Heart left ventricle (tissue), 16 donors: Measurements from ENCODE around the gene NSD1. TPM values are rescaled to one million over a fixed set of nuclear protein-coding genes. Genes with fewer than 3 reads are reported as not detected.
A peak's percentile ranks its signal among the peaks of the same experiment; 100 is the strongest.

ENCODE experiments used
- ATAC-seq, 4 donors: fragments of 200-7000 bp; cut with Tn5 transposase; one replicate each; pipeline ENCODE4 v1.9.1; 2020 to 2022; ENCODE audit warnings: moderate library complexity in 4 of 4, mild to moderate bottlenecking in 3 of 4, moderate number of reproducible peaks in 1 of 4
- DNase-seq, 5 donors: peaks; one replicate each; pipeline ENCODE4 v3.0.0-alpha.2; 2020
- H3K27ac ChIP-seq, 12 donors: fragments of 200-600 bp; sonication (generic) in 4 of 12; one replicate each; pipeline versions ENCODE4 v1.5.0 to v1.8.0; 2016 to 2022; ENCODE audit warnings: mild to moderate bottlenecking in 2 of 12
- H3K27me3 ChIP-seq, 9 donors: fragments of 200-600 bp; sonication (generic) in 2 of 9; one replicate each; pipeline versions ENCODE4 v1.5.1 to v1.8.0; 2016 to 2022; ENCODE audit warnings: mild to moderate bottlenecking in 3 of 9
- H3K36me3 ChIP-seq, 9 donors: fragments of 200-600 bp; sonication (generic) in 2 of 9; one replicate each; pipeline versions ENCODE4 v1.5.0 to v1.8.0; 2018 to 2022; ENCODE audit warnings: mild to moderate bottlenecking in 2 of 9
- H3K4me1 ChIP-seq, 12 donors: fragments of 200-600 bp; sonication (generic) in 4 of 12; one replicate each; pipeline versions ENCODE4 v1.5.0 to v1.8.0; 2016 to 2022; ENCODE audit warnings: mild to moderate bottlenecking in 3 of 12
- H3K4me3 ChIP-seq, 12 donors: fragments of 200-600 bp; sonication (generic) in 4 of 12; one replicate each; pipeline versions ENCODE4 v1.5.0 to v1.8.0; 2017 to 2022; ENCODE audit warnings: mild to moderate bottlenecking in 9 of 12, moderate library complexity in 4 of 12
- H3K9me3 ChIP-seq, 12 donors: fragments of 200-600 bp; sonication (generic) in 4 of 12; one replicate each; pipeline versions ENCODE4 v1.5.0 to v1.8.0; 2016 to 2022; ENCODE audit warnings: mild to moderate bottlenecking in 1 of 12
- POLR2A ChIP-seq, 2 donors: fragments of 450-650 bp; IDR thresholded peaks; one replicate each; pipeline ENCODE4 v1.6.1; 2017; ENCODE audit warnings: antibody characterized with exemption in 2 of 2, mild to moderate bottlenecking in 2 of 2, moderate library complexity in 2 of 2
- WGBS, 4 donors: extraction: QIAGEN DNeasy Blood & Tissue Kit in 2 of 4; methylation state at CpG; one replicate each; pipeline versions ENCODE4 v1.1.5 to v1.1.7; 2013 to 2018; 5-methylcytosine and 5-hydroxymethylcytosine counted together
- intact Hi-C, 10 donors: fragments of 100-400 bp; cut with DNase I; formaldehyde crosslinking; loops; one replicate each; pipeline versions ENCODE4 v1.11.1 to v1.14.2; 2022
- polyA plus RNA-seq, 2 donors: library from polyadenylated mRNA; stranded (reverse); fragments of 200-250 nt; gene quantifications; one replicate each; pipeline ENCODE4 v1.2.3, GENCODE V29; 2013
- total RNA-seq, 9 donors: library from RNA; depleted of rRNA in 2 of 9; stranded (reverse); fragments of >200 nt in 2 of 9; fragmentation: NEBNext Ultra II Directional in 3 of 9; extraction: Animal tissue kit (Norgen Biotek cat#: 25700) in 3 of 9; gene quantifications; one replicate each; pipeline versions ENCODE4 v1.1.0 to v1.2.4, GENCODE V29; 2016 to 2023
- TF ChIP-seq, protein P1 (sequence below), 12 donors: fragments of 200-600 bp; sonication (generic) in 4 of 12; IDR thresholded peaks; one replicate each; pipeline versions ENCODE4 v1.5.0 to v1.8.0; 2018 to 2022; ENCODE audit warnings: antibody characterized with exemption in 12 of 12, mild to moderate bottlenecking in 5 of 12
- donor health status: ischemic (EF 13 %, LVEDD 7.1; RV severe dilation, severe dysfunction).
- donor health status: healthy with polysubstance abuse.
- donor health status: DM: no; HTN: yes; CAD: no.
- donor health status: DM: no; HTN: no; CAD: no.
- donor health status: ischemic (EF 25% LVEDD 6.9; RV normal size, moderate dysfunction).
- donor health status: ischemic (EF 25% LVEDD 5.7; RV mildly dilated, moderate dysfunction).
- donor health status: healthy.
- donor health status: DM: yes; HTN: yes; CAD: no.
- donor health status: ischemic (EF 35%, LVEDD 5.7; RV mildly dilated, moderate dysfunction).
- donor health status: nonischemic (EF 11% LVEDD 7.7; RV severe dilation, severe dysfunction).
- donor health status: DM: yes; HTN: yes; CAD: no.
- donor health status: PGD.
- donor health status: ischemic (EF 29% LVEDD 5.4; RV normal size, mild dysfunction).
- donor health status: nonischemic (EF 23%, LVEDD 6.1; RV moderate dilation, normal function).

The NSD1 gene
- total and polyA plus RNA-seq, 11 donors, result 10.9 to 64.6 (median 43.9) TPM

- 80 to 83% (median 81%) methylated on average over 3 of the region's 3 CpGs for WGBS, 4 donors
- Histone ChIP-seq H3K4me1 (peaks cover 0 to 16% (median 5%) of the 10 kb centered on the region in 12 donors), H3K9me3 (no peaks in the 10 kb centered on the region), H3K36me3 (peaks cover 0 to 34% (median 28%) of the 10 kb centered on the region in 9 donors), H3K27me3 (no peaks in the 10 kb centered on the region), H3K27ac (no peak overlapping the region), H3K4me3 (no peak overlapping the region)
- ATAC-seq (no peak), DNase-seq (no peak)
- intact Hi-C loops, result no loop called here
- TF ChIP-seq, protein P1, sequence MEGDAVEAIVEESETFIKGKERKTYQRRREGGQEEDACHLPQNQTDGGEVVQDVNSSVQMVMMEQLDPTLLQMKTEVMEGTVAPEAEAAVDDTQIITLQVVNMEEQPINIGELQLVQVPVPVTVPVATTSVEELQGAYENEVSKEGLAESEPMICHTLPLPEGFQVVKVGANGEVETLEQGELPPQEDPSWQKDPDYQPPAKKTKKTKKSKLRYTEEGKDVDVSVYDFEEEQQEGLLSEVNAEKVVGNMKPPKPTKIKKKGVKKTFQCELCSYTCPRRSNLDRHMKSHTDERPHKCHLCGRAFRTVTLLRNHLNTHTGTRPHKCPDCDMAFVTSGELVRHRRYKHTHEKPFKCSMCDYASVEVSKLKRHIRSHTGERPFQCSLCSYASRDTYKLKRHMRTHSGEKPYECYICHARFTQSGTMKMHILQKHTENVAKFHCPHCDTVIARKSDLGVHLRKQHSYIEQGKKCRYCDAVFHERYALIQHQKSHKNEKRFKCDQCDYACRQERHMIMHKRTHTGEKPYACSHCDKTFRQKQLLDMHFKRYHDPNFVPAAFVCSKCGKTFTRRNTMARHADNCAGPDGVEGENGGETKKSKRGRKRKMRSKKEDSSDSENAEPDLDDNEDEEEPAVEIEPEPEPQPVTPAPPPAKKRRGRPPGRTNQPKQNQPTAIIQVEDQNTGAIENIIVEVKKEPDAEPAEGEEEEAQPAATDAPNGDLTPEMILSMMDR (IDR thresholded peaks at IDR 0.05), result no peak
- no peak for TF ChIP-seq POLR2A (IDR thresholded peaks at IDR 0.05)
Measured at GRCh38 chr5:177188775-177189174, 55.2 kb downstream of the NSD1 start.

DNA sequence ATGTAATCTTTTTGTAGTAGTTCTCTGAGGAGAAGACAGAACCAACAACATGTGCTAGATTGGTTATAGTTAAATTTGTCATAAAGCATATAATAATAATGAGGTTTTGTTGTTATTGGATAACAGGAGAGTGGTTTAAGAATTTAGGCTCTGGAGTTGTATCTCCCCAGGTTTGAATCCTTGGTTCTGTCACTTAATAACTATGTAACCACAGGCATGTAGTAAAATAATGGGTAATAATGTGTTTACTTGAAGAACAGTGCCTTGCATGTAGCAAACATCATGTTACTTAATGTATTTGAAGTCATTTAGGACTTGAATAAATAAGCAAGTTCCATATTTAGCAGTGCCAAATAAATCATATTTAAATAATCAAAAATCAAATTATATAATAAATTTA is 55.8 kb downstream of the NSD1 start:
- TF ChIP-seq POLR2A (IDR thresholded peaks at IDR 0.05), result no peak
- TF ChIP-seq, protein P1 (IDR thresholded peaks at IDR 0.05), result no peak
- Histone ChIP-seq H3K36me3 (peaks cover 0 to 40% (median 34%) of the 10 kb centered on the region in 9 donors), H3K27ac (no peak overlapping the region), H3K9me3 (no peaks in the 10 kb centered on the region), H3K4me1 (peaks cover 0 to 15% (median 3%) of the 10 kb centered on the region in 12 donors), H3K27me3 (no peaks in the 10 kb centered on the region), H3K4me3 (no peak overlapping the region)
- DNase-seq (no peak), ATAC-seq (no peak)
- intact Hi-C loops, result no loop called here

GRCh38 chr5:177189965-177190364 is 56.4 kb downstream of the NSD1 start:
- DNase-seq (no peak), ATAC-seq (no peak)
- peaks cover 0 to 46% (median 38%) of the 10 kb centered on the region in 9 donors for H3K36me3 ChIP-seq
- peaks cover 0 to 17% (median 2%) of the 10 kb centered on the region in 12 donors for H3K4me1 ChIP-seq
- 90 to 97% (median 94%) methylated on average over 4 of the region's 4 CpGs for WGBS, 4 donors
- H3K27me3 ChIP-seq, result no peaks in the 10 kb centered on the region
- TF ChIP-seq POLR2A (IDR thresholded peaks at IDR 0.05), result no peak
- TF ChIP-seq, protein P1 (IDR thresholded peaks at IDR 0.05), result no peak
- no peak overlapping the region for H3K27ac ChIP-seq
- intact Hi-C loops, result no loop called here
- no peak overlapping the region for H3K4me3 ChIP-seq
- no peaks in the 10 kb centered on the region for H3K9me3 ChIP-seq

DNA sequence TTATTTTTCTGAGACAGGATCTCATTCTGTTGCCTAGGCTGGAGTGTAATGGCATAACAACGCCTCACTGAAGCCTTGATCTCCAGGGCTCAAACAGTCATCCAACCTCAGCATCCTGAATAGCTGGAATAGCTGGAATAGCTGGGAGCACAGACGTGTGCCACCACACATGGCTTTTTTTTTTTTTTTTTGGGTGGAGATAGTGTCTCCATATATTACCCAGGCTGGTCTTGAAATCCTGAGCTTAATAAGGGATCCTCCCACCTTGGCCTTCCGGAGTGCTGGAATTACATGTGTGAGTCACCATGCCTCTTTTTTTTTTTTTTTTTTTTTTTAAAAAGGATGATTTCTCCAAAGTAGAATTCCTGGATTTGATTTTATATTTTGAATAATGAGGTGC is 60.7 kb downstream of the NSD1 start:
- peaks cover 0 to 79% (median 66%) of the 10 kb centered on the region in 9 donors for H3K36me3 ChIP-seq
- no peaks in the 10 kb centered on the region for H3K9me3 ChIP-seq
- TF ChIP-seq, protein P1 (IDR thresholded peaks at IDR 0.05), result no peak
- TF ChIP-seq POLR2A (IDR thresholded peaks at IDR 0.05), result no peak
- no peak overlapping the region for H3K4me3 ChIP-seq
- WGBS, 4 donors, result 29 to 43% (median 33%) methylated on average over 3 of the region's 3 CpGs
- ATAC-seq, result peak in 3 of 4 donors; percentile 65 to 79 (median 66)
- intact Hi-C loops, result no loop called here
- no peak for DNase-seq
- peaks cover 0 to 22% (median 5%) of the 10 kb centered on the region in 12 donors for H3K4me1 ChIP-seq
- H3K27me3 ChIP-seq, result no peaks in the 10 kb centered on the region
- H3K27ac ChIP-seq, result no peak overlapping the region
